Right renal pelvis (tissue), 4 donors: ENCODE results near the gene FES. TPM values are rescaled to one million over a fixed set of nuclear protein-coding genes. Genes with fewer than 3 reads are reported as not detected.
"Not testable (repeated sequence)": the region's sequence is repeated elsewhere in the genome, so short reads cannot be mapped to it uniquely, and the experiment has no call there.

Source experiments
- DNase-seq, 4 donors: peaks; one replicate each; pipeline ENCODE4 v3.0.0-alpha.2; 2013; ENCODE audit warnings: low read depth in 4 of 4, low spot score in 3 of 4, missing footprints in 1 of 4
- polyA plus RNA-seq, 4 donors: library from polyadenylated mRNA; unstranded; fragments of 120-200 nt; gene quantifications; one replicate each; pipeline ENCODE4 v1.2.1, GENCODE V29; 2013; ENCODE audit not compliant: insufficient read length in 4 of 4

The FES gene
- polyA plus RNA-seq, 4 donors: 9.3 to 15.9 (median 14.4) TPM

- no peak for DNase-seq
Observed at GRCh38 chr15:90889736-90890456, 5.6 kb downstream of the FES start.

GRCh38 chr15:90890839-90891238 is 6.5 kb downstream of the FES start:
- no peak for DNase-seq

GRCh38 chr15:90891346-90891949 is 7.1 kb downstream of the FES start:
- no peak for DNase-seq

GRCh38 chr15:90892023-90892422 is 7.7 kb downstream of the FES start:
- DNase-seq: no peak

- DNase-seq: no peak
Observed at GRCh38 chr15:90892498-90893174, 8.3 kb downstream of the FES start.

GRCh38 chr15:90893175-90894090 is 9.1 kb downstream of the FES start:
- DNase-seq: no peak

- no peak for DNase-seq
Observed at GRCh38 chr15:90895571-90896117, 11.3 kb downstream of the FES start.

GRCh38 chr15:90897131-90897655 is 12.9 kb downstream of the FES start:
- DNase-seq: not testable (repeated sequence)

GRCh38 chr15:90901175-90902039 is 17.1 kb downstream of the FES start:
- no peak for DNase-seq

- DNase-seq: peak in 3 of 4 donors; percentile 65 to 69 (median 68)
Observed at GRCh38 chr15:90902040-90902839, 17.9 kb downstream of the FES start.

GRCh38 chr15:90902840-90903732 is 18.8 kb downstream of the FES start, which contains the start of gene MAN2A2:
Gene MAN2A2 (plus strand): TSS chr15:90903302. CDS start chr15:90904208, 906 bp downstream.
- no peak for DNase-seq

GRCh38 chr15:90903733-90904536 is 19.6 kb downstream of the FES start:
- DNase-seq: no peak

- DNase-seq: no peak
Observed at GRCh38 chr15:90904746-90905145, 20.4 kb downstream of the FES start.

GRCh38 chr15:90905306-90906180 is 21.2 kb downstream of the FES start:
- DNase-seq: no peak

- no peak for DNase-seq
Observed at GRCh38 chr15:90906181-90906849, 22.0 kb downstream of the FES start.
